GM19193 (cell line): ENCODE results near the gene DHFR2.

Experiments used
- POLR2A ChIP-seq: IDR thresholded peaks from 4 replicates; pipeline ENCODE4 v1.6.1; 2011; ENCODE audit not compliant: insufficient read depth, insufficient read length; ENCODE audit errors: extremely low read depth

The DHFR2 gene

GRCh38 chr3:94028093-94028837 lies 34.5 kb downstream of the DHFR2 start, which contains the start of gene STX19:
TSS of gene STX19 (minus strand) at chr3:94028597. CDS start at chr3:94015269, 13,328 bp downstream.
- no peak for TF ChIP-seq POLR2A

- no peak for TF ChIP-seq POLR2A
Measured at GRCh38 chr3:94026623-94027022, 36.1 kb downstream of the DHFR2 start.

GRCh38 chr3:94024385-94024784 lies 38.3 kb downstream of the DHFR2 start:
- no peak for TF ChIP-seq POLR2A

- TF ChIP-seq POLR2A = no peak
Measured at GRCh38 chr3:94020293-94020692, 42.4 kb downstream of the DHFR2 start.

- TF ChIP-seq POLR2A = no peak
Measured at GRCh38 chr3:94019659-94020058, 43.1 kb downstream of the DHFR2 start.

GRCh38 chr3:94015025-94015424 lies 47.7 kb downstream of the DHFR2 start:
- TF ChIP-seq POLR2A = no peak

GRCh38 chr3:94012185-94012584 lies 50.5 kb downstream of the DHFR2 start:
- no peak for TF ChIP-seq POLR2A

- no peak for TF ChIP-seq POLR2A
Measured at GRCh38 chr3:94011233-94011711, 51.4 kb downstream of the DHFR2 start.

- no peak for TF ChIP-seq POLR2A
Measured at GRCh38 chr3:94009608-94010007, 53.1 kb downstream of the DHFR2 start.

- no peak for TF ChIP-seq POLR2A
Measured at GRCh38 chr3:94008253-94008652, 54.5 kb downstream of the DHFR2 start.
